Measurements from ENCODE around the gene ATP6V1C2. TPM values are rescaled to one million over a fixed set of nuclear protein-coding genes. Genes with fewer than 3 reads are reported as not detected.

Gene ATP6V1C2
- total RNA-seq, 2 experiments from 2014 or later: not detected

GRCh38 chr2:10786240-10786982 lies 65.0 kb downstream of the ATP6V1C2 start:
- no peak for TF ChIP-seq CTCF (IDR thresholded peaks at IDR 0.05)
- H3K27ac ChIP-seq (ENCODE audit: low read depth in 1 of 2, low read length in 2 of 2): no peak overlapping the region
- H3K4me3 Mint-ChIP-seq: no peak overlapping the region
- ChIA-PET POLR2A (no interaction called here), CTCF (no interaction called here)
- ATAC-seq (ENCODE audit: poor library complexity): no peak
- no peak overlapping the region for H3K4me3 ChIP-seq (ENCODE audit: low read length)
- no peaks in the 10 kb centered on the region for H3K27me3 Mint-ChIP-seq
- no peaks in the 10 kb centered on the region for H3K27me3 ChIP-seq (ENCODE audit: control insufficient read depth in 1 of 2, insufficient read depth in 2 of 2, low read length in 2 of 2)
- intact Hi-C loops (cut with DNase I, micrococcal nuclease): no loop called here
- H3K36me3 ChIP-seq (ENCODE audit: insufficient read depth, low read length): peaks cover 90% of the 10 kb centered on the region
- DNase-seq: no peak
- no peaks in the 10 kb centered on the region for H3K9me3 ChIP-seq (ENCODE audit: control insufficient read depth in 1 of 2, insufficient read depth in 1 of 2, low read length in 2 of 2)
- H3K4me1 ChIP-seq (ENCODE audit: insufficient read depth, low read length): peaks cover 10% of the 10 kb centered on the region
- H3K27ac Mint-ChIP-seq: no peak overlapping the region
- H3K36me3 Mint-ChIP-seq (ENCODE audit: low read depth): peaks cover 99% of the 10 kb centered on the region
- H3K4me1 Mint-ChIP-seq (ENCODE audit: low read depth): peaks cover 13% of the 10 kb centered on the region
- no peaks in the 10 kb centered on the region for H3K9me3 Mint-ChIP-seq

GRCh38 chr2:10787176-10787968 lies 65.9 kb downstream of the ATP6V1C2 start:
- ATAC-seq (ENCODE audit: poor library complexity) (no peak), DNase-seq (peak in 9 of 14 experiments; percentile 11 to 51 (median 27))
- Histone ChIP-seq H3K36me3 (ENCODE audit: insufficient read depth, low read length) (peaks cover 90% of the 10 kb centered on the region), H3K27ac (ENCODE audit: low read depth in 1 of 2, low read length in 2 of 2) (no peak overlapping the region), H3K27me3 (ENCODE audit: control insufficient read depth in 1 of 2, insufficient read depth in 2 of 2, low read length in 2 of 2) (no peaks in the 10 kb centered on the region), H3K4me1 (ENCODE audit: insufficient read depth, low read length) (peaks cover 10% of the 10 kb centered on the region), H3K9me3 (ENCODE audit: control insufficient read depth in 1 of 2, insufficient read depth in 1 of 2, low read length in 2 of 2) (no peaks in the 10 kb centered on the region), H3K4me3 (ENCODE audit: low read length) (no peak overlapping the region)
- no peak overlapping the region for H3K27ac Mint-ChIP-seq
- peaks cover 99% of the 10 kb centered on the region for H3K36me3 Mint-ChIP-seq (ENCODE audit: low read depth)
- peak overlapping the region; percentile 31 for H3K4me3 Mint-ChIP-seq
- intact Hi-C loops (cut with DNase I, micrococcal nuclease): no loop called here
- TF ChIP-seq CTCF (IDR thresholded peaks at IDR 0.05): no peak
- H3K27me3 Mint-ChIP-seq: no peaks in the 10 kb centered on the region
- H3K9me3 Mint-ChIP-seq: no peaks in the 10 kb centered on the region
- POLR2A ChIA-PET: no interaction called here
- peaks cover 22% of the 10 kb centered on the region for H3K4me1 Mint-ChIP-seq (ENCODE audit: low read depth)
- CTCF ChIA-PET: no interaction called here

- H3K36me3 Mint-ChIP-seq (ENCODE audit: low read depth): peaks cover 98% of the 10 kb centered on the region
- Histone ChIP-seq H3K27me3 (ENCODE audit: control insufficient read depth in 1 of 2, insufficient read depth in 2 of 2, low read length in 2 of 2) (no peaks in the 10 kb centered on the region), H3K9me3 (ENCODE audit: control insufficient read depth in 1 of 2, insufficient read depth in 1 of 2, low read length in 2 of 2) (no peaks in the 10 kb centered on the region), H3K27ac (ENCODE audit: low read depth in 1 of 2, low read length in 2 of 2) (no peak overlapping the region), H3K4me3 (ENCODE audit: low read length) (no peak overlapping the region), H3K36me3 (ENCODE audit: insufficient read depth, low read length) (peaks cover 90% of the 10 kb centered on the region), H3K4me1 (ENCODE audit: insufficient read depth, low read length) (peaks cover 12% of the 10 kb centered on the region)
- no peak overlapping the region for H3K27ac Mint-ChIP-seq
- DNase-seq: no peak
- ChIA-PET CTCF (interaction anchor here (2.1 kb wide), 1 partner anchor 43 kb away, joined by 6 read pairs; no protein-coding TSS in a partner anchor), POLR2A (interaction anchor here (1.2 kb wide), 1 partner anchor 24 kb away, joined by 4 read pairs; the partner anchor contains the start of gene PDIA6)
- TF ChIP-seq CTCF (IDR thresholded peaks at IDR 0.05): no peak
- H3K4me3 Mint-ChIP-seq: no peak overlapping the region
- H3K27me3 Mint-ChIP-seq: no peaks in the 10 kb centered on the region
- no peaks in the 10 kb centered on the region for H3K9me3 Mint-ChIP-seq
- peaks cover 26% of the 10 kb centered on the region for H3K4me1 Mint-ChIP-seq (ENCODE audit: low read depth)
- intact Hi-C loops (cut with DNase I, micrococcal nuclease): no loop called here
- ATAC-seq (ENCODE audit: poor library complexity): no peak
Measured at GRCh38 chr2:10788855-10789254, 67.4 kb downstream of the ATP6V1C2 start.
